A673 (cell line): ENCODE results near the gene FGF5. TPM values are rescaled to one million over a fixed set of nuclear protein-coding genes. Genes with fewer than 3 reads are reported as not detected.

ENCODE experiments used
- BruUV-seq: library from RNA; stranded (reverse); fragments of 400-500 nt; replicated peaks from 2 replicates; lab custom pipeline; 2021; lab: Mats Ljungman, UMichigan
- CTCF ChIA-PET: fragments of 300-600 bp; sonication (Branson Sonifier 250); formaldehyde crosslinking; loops from one replicate; lab custom pipeline; 2022; ENCODE audit warnings: antibody characterized with exemption; lab: Charles Lee
- POLR2A ChIA-PET: fragments of 300-600 bp; sonication (Branson Sonifier 250); formaldehyde crosslinking; loops from one replicate; lab custom pipeline; 2022; ENCODE audit warnings: antibody characterized with exemption; ENCODE audit not compliant: low non-redundant PET; lab: Charles Lee
- DNase-seq: peaks from one replicate; pipeline ENCODE4 v3.0.0-alpha.2; 2015; ENCODE audit warnings: low spot score
- H3K27ac ChIP-seq: fragments of 200-600 bp; sonication (generic); 2 replicates; pipeline ENCODE4 v1.5.1; 2016; ENCODE audit warnings: mixed run types, low read depth, mild to moderate bottlenecking, mixed read lengths, antibody characterized with exemption, low read length; ENCODE audit not compliant: poor library complexity, severe bottlenecking
- H3K27me3 ChIP-seq: fragments of 200-600 bp; sonication (generic); replicated peaks from 2 replicates; pipeline ENCODE4 v1.6.1; 2017; ENCODE audit warnings: mixed run types, low read depth, mild to moderate bottlenecking, mixed read lengths, antibody characterized with exemption, low read length; ENCODE audit not compliant: insufficient read depth, poor library complexity
- H3K36me3 ChIP-seq: fragments of 200-600 bp; sonication (generic); 2 replicates; pipeline ENCODE4 v1.6.1; 2016; ENCODE audit warnings: mixed run types, mild to moderate bottlenecking, mixed read lengths, antibody characterized with exemption, low read length; ENCODE audit not compliant: insufficient read depth, poor library complexity, severe bottlenecking
- H3K4me1 ChIP-seq: fragments of 200-600 bp; sonication (generic); 2 replicates; pipeline ENCODE4 v1.6.1; 2017; ENCODE audit warnings: mixed run types, mild to moderate bottlenecking, mixed read lengths, antibody characterized with exemption, low read length; ENCODE audit not compliant: insufficient read depth, poor library complexity, severe bottlenecking
- H3K4me3 ChIP-seq: fragments of 200-600 bp; sonication (generic); 2 replicates; pipeline ENCODE4 v1.5.1; 2016; ENCODE audit warnings: low read depth, mixed run types, mild to moderate bottlenecking, mixed read lengths, low read length; ENCODE audit not compliant: poor library complexity, severe bottlenecking
- H3K9me3 ChIP-seq: fragments of 200-600 bp; sonication (generic); 2 replicates; pipeline ENCODE4 v1.6.1; 2016; ENCODE audit warnings: mixed run types, low read depth, mild to moderate bottlenecking, mixed read lengths, antibody characterized with exemption, low read length; ENCODE audit not compliant: poor library complexity, severe bottlenecking
- EZH2 ChIP-seq: fragments of 200-600 bp; sonication (generic); IDR thresholded peaks from 2 replicates; pipeline ENCODE4 v1.6.1; 2017; ENCODE audit warnings: borderline replicate concordance, low read depth, mild to moderate bottlenecking, mixed read lengths, antibody characterized with exemption, low read length; ENCODE audit not compliant: poor library complexity, severe bottlenecking
- intact Hi-C: fragments of 100-400 bp; cut with micrococcal nuclease; formaldehyde crosslinking; loops from one replicate; pipeline ENCODE4 v1.10.0; 2022; ENCODE audit not compliant: unreplicated experiment
- total RNA-seq: library from RNA; stranded (reverse); gene quantifications from 2 replicates; pipeline ENCODE4 v1.2.3, GENCODE V29; 2021
- TF ChIP-seq, protein P1 (sequence below): fragments of 300-800, 200-600 bp; sonication (generic); conservative IDR thresholded peaks from 2 replicates; pipeline ENCODE4 v1.5.1; 2017; ENCODE audit warnings: low read depth, mild to moderate bottlenecking, antibody characterized with exemption, low read length, moderate library complexity, mixed read lengths

FGF5 gene
- total RNA-seq, 1 experiment from 2014 or later = not detected

DNA sequence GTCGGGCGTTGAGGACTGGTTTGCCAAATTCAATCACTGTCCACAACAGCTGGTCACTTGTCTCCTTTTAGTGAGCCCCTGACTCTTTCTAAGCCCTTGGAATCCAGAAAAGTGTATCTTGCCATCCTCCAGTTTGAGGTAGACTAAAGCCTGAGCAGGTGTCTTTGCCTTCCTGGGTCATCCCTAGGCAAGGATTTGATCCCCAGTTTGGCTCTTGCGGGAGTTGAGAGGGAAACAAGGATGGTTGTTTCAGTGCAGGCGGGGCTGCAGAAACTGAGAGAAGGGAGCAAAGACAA lies 2.2 kb upstream of the FGF5 start:
- no peaks in the 10 kb centered on the region for H3K4me1 ChIP-seq
- no peak overlapping the region for H3K4me3 ChIP-seq
- peaks cover 53% of the 10 kb centered on the region for H3K27me3 ChIP-seq
- no peaks in the 10 kb centered on the region for H3K9me3 ChIP-seq
- H3K27ac ChIP-seq = no peak overlapping the region
- intact Hi-C loops = no loop called here
- ChIA-PET POLR2A (no interaction called here), CTCF (no interaction called here)
- no TSS peak for BruUV-seq
- DNase-seq = no peak
- no peak for TF ChIP-seq EZH2
- TF ChIP-seq, protein P1, sequence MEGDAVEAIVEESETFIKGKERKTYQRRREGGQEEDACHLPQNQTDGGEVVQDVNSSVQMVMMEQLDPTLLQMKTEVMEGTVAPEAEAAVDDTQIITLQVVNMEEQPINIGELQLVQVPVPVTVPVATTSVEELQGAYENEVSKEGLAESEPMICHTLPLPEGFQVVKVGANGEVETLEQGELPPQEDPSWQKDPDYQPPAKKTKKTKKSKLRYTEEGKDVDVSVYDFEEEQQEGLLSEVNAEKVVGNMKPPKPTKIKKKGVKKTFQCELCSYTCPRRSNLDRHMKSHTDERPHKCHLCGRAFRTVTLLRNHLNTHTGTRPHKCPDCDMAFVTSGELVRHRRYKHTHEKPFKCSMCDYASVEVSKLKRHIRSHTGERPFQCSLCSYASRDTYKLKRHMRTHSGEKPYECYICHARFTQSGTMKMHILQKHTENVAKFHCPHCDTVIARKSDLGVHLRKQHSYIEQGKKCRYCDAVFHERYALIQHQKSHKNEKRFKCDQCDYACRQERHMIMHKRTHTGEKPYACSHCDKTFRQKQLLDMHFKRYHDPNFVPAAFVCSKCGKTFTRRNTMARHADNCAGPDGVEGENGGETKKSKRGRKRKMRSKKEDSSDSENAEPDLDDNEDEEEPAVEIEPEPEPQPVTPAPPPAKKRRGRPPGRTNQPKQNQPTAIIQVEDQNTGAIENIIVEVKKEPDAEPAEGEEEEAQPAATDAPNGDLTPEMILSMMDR = no peak
- no peaks in the 10 kb centered on the region for H3K36me3 ChIP-seq

DNA sequence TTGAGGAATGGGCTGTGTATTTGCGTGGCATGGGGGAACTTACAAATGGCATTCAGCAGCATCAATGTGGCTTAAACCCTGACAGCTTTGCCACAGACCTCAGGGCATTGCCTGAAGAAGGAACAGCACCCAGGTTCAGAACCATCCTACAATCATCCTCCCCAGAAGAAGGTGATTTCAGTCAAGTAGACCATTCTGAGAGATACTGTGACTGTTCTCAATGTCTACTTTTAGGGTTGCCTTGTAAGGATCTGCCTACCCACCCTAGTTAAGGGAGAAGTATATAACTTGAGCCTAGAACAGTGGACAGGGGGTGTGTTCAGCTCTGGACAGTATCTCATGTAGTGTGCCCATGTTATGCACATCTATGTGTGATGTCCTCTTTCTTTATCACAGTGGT lies 1.6 kb upstream of the FGF5 start:
- BruUV-seq = no TSS peak
- intact Hi-C loops = no loop called here
- POLR2A ChIA-PET = no interaction called here
- H3K27me3 ChIP-seq = peaks cover 58% of the 10 kb centered on the region
- CTCF ChIA-PET = no interaction called here
- H3K36me3 ChIP-seq = no peaks in the 10 kb centered on the region
- no peaks in the 10 kb centered on the region for H3K4me1 ChIP-seq
- H3K9me3 ChIP-seq = no peaks in the 10 kb centered on the region
- no peak for DNase-seq
- no peak overlapping the region for H3K4me3 ChIP-seq
- no peak for TF ChIP-seq EZH2
- TF ChIP-seq, protein P1 = no peak
- H3K27ac ChIP-seq = no peak overlapping the region

DNA sequence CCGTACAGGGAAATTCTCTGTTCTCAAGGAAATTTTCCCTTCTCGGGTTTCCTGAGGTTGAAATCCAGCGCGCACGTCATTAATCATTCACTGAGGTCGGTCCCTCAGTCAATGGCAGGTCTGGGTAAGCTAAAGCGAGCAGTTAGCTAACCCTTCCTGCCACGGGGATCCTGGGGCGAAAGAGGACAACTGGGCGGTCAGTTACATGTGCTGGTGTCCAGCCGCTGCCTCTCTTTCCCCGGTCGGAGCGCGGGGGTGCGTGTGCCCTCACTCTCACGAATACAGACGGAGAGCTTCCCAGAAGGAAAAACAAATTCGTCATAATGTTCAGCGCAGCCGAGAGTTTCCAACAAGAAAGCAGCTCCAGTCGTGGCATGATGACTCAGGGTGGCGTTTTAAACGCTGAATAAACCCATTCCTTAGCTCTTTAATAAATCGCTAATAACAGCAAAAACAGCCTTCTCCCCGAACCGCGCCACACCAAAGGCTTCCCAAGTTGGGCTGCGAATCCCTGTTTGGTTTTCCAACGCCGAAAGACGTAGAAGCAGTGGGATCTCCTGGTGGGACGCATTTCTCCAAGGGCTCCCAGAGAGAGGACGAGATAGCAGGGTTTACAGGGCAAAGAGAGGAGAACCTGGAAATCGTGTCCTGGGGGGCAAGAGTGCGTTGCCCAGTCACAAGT lies 752 bp upstream of the FGF5 start:
- intact Hi-C loops = no loop called here
- ChIA-PET POLR2A (no interaction called here), CTCF (interaction anchor here (0.6 kb wide), 1 partner anchor 853 kb away, joined by 5 read pairs; no protein-coding TSS in a partner anchor)
- no peaks in the 10 kb centered on the region for H3K36me3 ChIP-seq
- H3K27ac ChIP-seq = no peak overlapping the region
- BruUV-seq = no TSS peak
- no peaks in the 10 kb centered on the region for H3K9me3 ChIP-seq
- no peak for TF ChIP-seq EZH2
- TF ChIP-seq, protein P1 = no peak
- peaks cover 66% of the 10 kb centered on the region for H3K27me3 ChIP-seq
- DNase-seq = no peak
- no peaks in the 10 kb centered on the region for H3K4me1 ChIP-seq
- H3K4me3 ChIP-seq = no peak overlapping the region
